IMR-90 (cell line): ENCODE measurements around the gene AKAP13. TPM values are rescaled to one million over a fixed set of nuclear protein-coding genes. Genes with fewer than 3 reads are reported as not detected.

Experiments
- ATAC-seq: fragments of 200-7000 bp; cut with Tn5 transposase; 2 replicates; pipeline ENCODE4 v1.9.1; 2020; ENCODE audit warnings: low read depth, mild to moderate bottlenecking, moderate library complexity
- BruUV-seq: library from RNA; stranded (reverse); fragments of 400-500 nt; replicated peaks from 2 replicates; lab custom pipeline; 2021; lab: Mats Ljungman, UMichigan
- CTCF ChIA-PET: fragments of 300-600 bp; formaldehyde crosslinking; extraction: SDS; loops from one replicate; lab custom pipeline; 2021; ENCODE audit warnings: antibody characterized with exemption; lab: Yijun Ruan, JAX
- POLR2A ChIA-PET: fragments of 300-600 bp; sonication (Branson Sonifier 250); formaldehyde crosslinking; loops from one replicate; lab custom pipeline; 2022; ENCODE audit warnings: antibody characterized with exemption; ENCODE audit not compliant: unreplicated experiment; lab: Charles Lee
- DNase-seq: peaks from one replicate; pipeline ENCODE4 v3.0.0; 2013
- H2AFZ ChIP-seq: replicated peaks from 2 replicates; pipeline ENCODE3; 2013; ENCODE audit warnings: low read length, mild to moderate bottlenecking; ENCODE audit not compliant: poor library complexity
- H2AK5ac ChIP-seq: 2 replicates; pipeline ENCODE4 v1.6.1; 2013; ENCODE audit warnings: low read depth, low read length, inconsistent platforms
- H2AK9ac ChIP-seq: replicated peaks from 2 replicates; pipeline ENCODE3; 2013; ENCODE audit warnings: mild to moderate bottlenecking, low read depth, low read length, moderate library complexity; ENCODE audit not compliant: poor library complexity
- H2BK120ac ChIP-seq: 2 replicates; pipeline ENCODE4 v1.6.1; 2013; ENCODE audit warnings: low read depth, low read length, inconsistent platforms
- H2BK15ac ChIP-seq: 3 replicates; pipeline ENCODE4 v1.6.1; 2013; ENCODE audit warnings: low read depth, low read length, inconsistent platforms
- H2BK20ac ChIP-seq: 2 replicates; pipeline ENCODE4 v1.6.1; 2013; ENCODE audit warnings: low read depth, mild to moderate bottlenecking, inconsistent platforms, low read length, moderate library complexity
- H2BK5ac ChIP-seq: 2 replicates; pipeline ENCODE4 v1.6.1; 2013; ENCODE audit warnings: mild to moderate bottlenecking, low read depth, low read length, inconsistent platforms; ENCODE audit not compliant: poor library complexity, severe bottlenecking
- H3K14ac ChIP-seq: replicated peaks from 2 replicates; pipeline ENCODE4 v1.6.1; 2013; ENCODE audit warnings: low read depth, low read length, inconsistent platforms
- H3K18ac ChIP-seq: 2 replicates; pipeline ENCODE4 v1.6.1; 2013; ENCODE audit warnings: low read depth, low read length, control low read depth
- H3K23ac ChIP-seq: 2 replicates; pipeline ENCODE4 v1.6.1; 2013; ENCODE audit warnings: low read depth, low read length, inconsistent platforms
- H3K27ac ChIP-seq: 2 replicates; pipeline ENCODE4 v1.5.1; 2013; ENCODE audit warnings: mild to moderate bottlenecking, control low read depth, low read length; ENCODE audit not compliant: insufficient read depth
- H3K27me3 ChIP-seq: 2 replicates; pipeline ENCODE4 v1.6.1; 2013; ENCODE audit warnings: low read length; ENCODE audit not compliant: control insufficient read depth, insufficient read depth
- H3K36me3 ChIP-seq: 2 replicates; pipeline ENCODE4 v1.6.1; 2013; ENCODE audit warnings: low read length, mixed read lengths; ENCODE audit not compliant: control insufficient read depth, insufficient read depth
- H3K4ac ChIP-seq: 2 replicates; pipeline ENCODE4 v1.6.1; 2013; ENCODE audit warnings: low read depth, low read length, inconsistent platforms
- H3K4me1 ChIP-seq: 2 replicates; pipeline ENCODE4 v1.6.1; 2013; ENCODE audit warnings: low read length, mixed read lengths; ENCODE audit not compliant: control insufficient read depth, insufficient read depth
- H3K4me2 ChIP-seq: 2 replicates; pipeline ENCODE4 v1.6.1; 2013; ENCODE audit warnings: low read depth, mild to moderate bottlenecking, control low read depth, low read length, moderate library complexity
- H3K4me3 ChIP-seq: 2 replicates; pipeline ENCODE4 v1.5.1; 2013; ENCODE audit warnings: low read depth, mild to moderate bottlenecking, control low read depth, low read length, moderate library complexity; ENCODE audit not compliant: insufficient read depth
- H3K56ac ChIP-seq: 2 replicates; pipeline ENCODE4 v1.6.1; 2013; ENCODE audit warnings: low read length, inconsistent platforms; ENCODE audit not compliant: insufficient read depth; ENCODE audit errors: extremely low read depth
- H3K79me1 ChIP-seq, 2 experiments: 2 replicates each; pipeline ENCODE4 v1.6.1; 2013; ENCODE audit warnings: low read length in 2 of 2, inconsistent platforms in 1 of 2, low read depth in 1 of 2
- H3K9ac ChIP-seq: 2 replicates; pipeline ENCODE4 v1.6.1; 2013; ENCODE audit warnings: low read depth, low read length, control low read depth
- H3K9me1 ChIP-seq: 2 replicates; pipeline ENCODE4 v1.6.1; 2013; ENCODE audit warnings: low read length, inconsistent platforms; ENCODE audit not compliant: insufficient read depth
- H3K9me3 ChIP-seq: 2 replicates; pipeline ENCODE4 v1.6.1; 2013; ENCODE audit warnings: low read length; ENCODE audit not compliant: control insufficient read depth, insufficient read depth
- H4K20me1 ChIP-seq: 2 replicates; pipeline ENCODE4 v1.6.1; 2013; ENCODE audit warnings: low read length, inconsistent platforms; ENCODE audit not compliant: insufficient read depth
- H4K5ac ChIP-seq: 2 replicates; pipeline ENCODE4 v1.6.1; 2013; ENCODE audit warnings: mild to moderate bottlenecking, low read depth, low read length, control low read depth
- H4K8ac ChIP-seq, 2 experiments: 2 replicates each; pipeline ENCODE4 v1.6.1; 2013; ENCODE audit warnings: low read depth in 2 of 2, low read length in 2 of 2, control low read depth in 1 of 2, inconsistent platforms in 1 of 2
- H4K91ac ChIP-seq: 2 replicates; pipeline ENCODE4 v1.6.1; 2013; ENCODE audit warnings: low read depth, low read length, inconsistent platforms; ENCODE audit not compliant: insufficient read depth
- CEBPB ChIP-seq: IDR thresholded peaks from 2 replicates; pipeline ENCODE4 v1.6.1; 2012; ENCODE audit warnings: low read depth, low read length, improper control_type of control experiment
- POLR2A ChIP-seq: IDR thresholded peaks from 2 replicates; pipeline ENCODE4 v1.6.1; 2012; ENCODE audit warnings: mild to moderate bottlenecking, low read depth, low read length
- WGBS, 2 experiments: methylation state at CpG; one replicate each; pipeline versions ENCODE4 v1.1.5 to v1.1.7; 2013; ENCODE audit warnings: missing lambda C conversion rate in 2 of 2; ENCODE audit not compliant: insufficient read length in 1 of 2; ENCODE audit errors: extremely low coverage in 2 of 2; 5-methylcytosine and 5-hydroxymethylcytosine counted together
- dilution Hi-C: fragments of 300-500 bp; cut with HindIII; formaldehyde crosslinking; loops from one replicate; pipeline ENCODE4 v1.14.3; 2018; ENCODE audit warnings: low sequenced_read_pairs; ENCODE audit not compliant: unreplicated experiment
- in situ Hi-C: fragments of 300-500 bp; cut with MboI; formaldehyde crosslinking; loops from 3 replicates; pipeline ENCODE4 v1.14.3; 2019; ENCODE audit warnings: low sequenced_read_pairs, inconsistent platforms, mixed read lengths
- intact Hi-C: fragments of 100-400 bp; cut with micrococcal nuclease; formaldehyde crosslinking; loops from 2 replicates; pipeline ENCODE4 v1.10.0; 2022
- polyA plus RNA-seq, 3 experiments: library from polyadenylated mRNA; depleted of rRNA; stranded (reverse); fragments of >200 nt; gene quantifications; 2 replicates each; pipeline ENCODE4 v1.2.3, GENCODE V29; 2012; ENCODE audit warnings: low replicate concordance in 1 of 3
- total RNA-seq: library from RNA; depleted of rRNA; stranded (reverse); fragments of >200 nt; gene quantifications from 2 replicates; pipeline ENCODE4 v1.2.3, GENCODE V29; 2012

The AKAP13 gene
- total and polyA plus RNA-seq, 2 of the 4 experiments (the other 2 are of a cell fraction) = 10.4 to 46.4 TPM

DNA sequence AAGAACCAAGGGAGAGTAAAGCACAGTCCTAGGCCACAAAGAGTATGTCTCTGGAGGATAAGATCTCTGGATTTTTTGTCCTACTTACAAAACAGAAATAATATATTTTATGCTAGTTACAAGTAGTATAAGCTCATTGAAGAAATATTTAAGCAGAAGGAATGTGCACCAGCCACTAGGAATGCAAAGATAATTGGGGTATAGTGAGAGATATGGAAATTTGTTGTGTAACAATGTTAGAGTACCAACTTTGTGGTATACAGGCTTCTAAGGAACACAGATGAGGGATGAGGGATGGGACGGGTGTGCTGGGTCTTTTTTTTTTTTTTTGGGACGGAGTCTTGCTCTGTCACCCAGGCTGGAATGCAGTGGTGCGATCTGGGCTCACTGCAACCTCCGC, 26.5 kb downstream of the AKAP13 start:
- DNase-seq = peak; percentile 45
- no peak overlapping the region for H2AK5ac ChIP-seq
- peaks cover 23% of the 10 kb centered on the region for H3K4me1 ChIP-seq
- no peak overlapping the region for H2BK20ac ChIP-seq
- no peak overlapping the region for H2BK120ac ChIP-seq
- no peak overlapping the region for H2BK15ac ChIP-seq
- peak; percentile 43 for ATAC-seq
- no TSS peak for BruUV-seq
- no peak overlapping the region for H3K4me2 ChIP-seq
- no peak overlapping the region for H2AFZ ChIP-seq
- peak overlapping the region; percentile 64 for H2BK5ac ChIP-seq
- TF ChIP-seq CEBPB (peak; percentile 47; the same call in 1 of the 2 replicates), POLR2A (no peak)
- H4K8ac ChIP-seq = no peak overlapping the region
- H2AK9ac ChIP-seq = no peak overlapping the region
- H3K56ac ChIP-seq = no peak overlapping the region
- no peaks in the 10 kb centered on the region for H3K27me3 ChIP-seq
- H3K9ac ChIP-seq = no peak overlapping the region
- H3K79me1 ChIP-seq = peaks cover 30 to 84% of the 10 kb centered on the region in 2 experiments
- 0 out of 2 replicates have a peak overlapping the region, but pooled peaks have one; percentile 16 for H3K14ac ChIP-seq
- H3K36me3 ChIP-seq = no peaks in the 10 kb centered on the region
- no peak overlapping the region for H3K18ac ChIP-seq
- in situ Hi-C loops = no loop called here
- no CpG with 5 or more reads among the region's 4 CpGs for WGBS, 2 experiments
- H3K9me3 ChIP-seq = no peaks in the 10 kb centered on the region
- dilution Hi-C loops = no loop called here
- peaks cover 15% of the 10 kb centered on the region; the same call in 1 of the 2 replicates for H4K20me1 ChIP-seq
- no peak overlapping the region for H3K27ac ChIP-seq
- H3K23ac ChIP-seq = no peak overlapping the region
- intact Hi-C loops = loop anchor here (5.0 kb wide), 1 partner anchor 90 kb away; no protein-coding TSS in a partner anchor
- H4K5ac ChIP-seq = no peak overlapping the region
- ChIA-PET CTCF (no interaction called here), POLR2A (no interaction called here)
- H4K91ac ChIP-seq = no peak overlapping the region
- H3K4ac ChIP-seq = peak overlapping the region; percentile 26; the same call in 1 of the 2 replicates
- H3K9me1 ChIP-seq = peaks cover 11% of the 10 kb centered on the region
- no peak overlapping the region for H3K4me3 ChIP-seq
